Thyroid gland (tissue), 4 donors: Measurements from ENCODE around the gene TUBB6. TPM values are rescaled to one million over a fixed set of nuclear protein-coding genes. Genes with fewer than 3 reads are reported as not detected.

Experiments
- DNase-seq, 2 donors: peaks; one replicate each; pipeline ENCODE4 v3.0.0-alpha.2; 2019
- H3K27ac ChIP-seq, 3 donors: fragments of 200-600 bp; sonication (generic); 1 replicate in 2 of 3; 2 replicates in 1 of 3; pipeline ENCODE4 v1.5.1; 2016 to 2019; ENCODE audit warnings: mild to moderate bottlenecking in 1 of 3, moderate library complexity in 1 of 3
- H3K27me3 ChIP-seq: fragments of 200-600 bp; sonication (generic); one replicate; pipeline ENCODE4 v1.5.1; 2019
- H3K36me3 ChIP-seq, 2 donors: fragments of 200-600 bp; sonication (generic); one replicate each; pipeline ENCODE4 v1.5.1; 2016 to 2019
- H3K4me1 ChIP-seq, 2 donors: fragments of 200-600 bp; sonication (generic); one replicate each; pipeline ENCODE4 v1.5.1; 2017 to 2019
- H3K4me3 ChIP-seq, 3 donors: fragments of 200-600 bp; sonication (generic); replicated peaks in 1 of 3; 1 replicate in 2 of 3; 2 replicates in 1 of 3; pipeline ENCODE4 v1.5.1; 2016; ENCODE audit warnings: mild to moderate bottlenecking in 1 of 3
- H3K9me3 ChIP-seq: fragments of 200-600 bp; sonication (generic); one replicate; pipeline ENCODE4 v1.5.1; 2017
- CTCF ChIP-seq, 6 experiments: fragments of 200-600 bp in 3 of 6; fragments of 450-650 bp in 3 of 6; sonication (generic) in 3 of 6; IDR thresholded peaks; one replicate each; pipeline ENCODE4 v1.5.1; 2016 to 2019; ENCODE audit warnings: antibody characterized with exemption in 6 of 6, mild to moderate bottlenecking in 2 of 6, inconsistent platforms in 1 of 6, moderate library complexity in 1 of 6
- POLR2A ChIP-seq, 2 donors: fragments of 450-650 bp; IDR thresholded peaks; one replicate each; pipeline ENCODE4 v1.6.1; 2017; ENCODE audit warnings: antibody characterized with exemption in 2 of 2, mild to moderate bottlenecking in 2 of 2, moderate library complexity in 1 of 2
- whole genome bisulfite sequencing, 2 donors: methylation state at CpG; one replicate each; pipeline ENCODE4 v1.1.5; 2017; 5-methylcytosine and 5-hydroxymethylcytosine counted together
- intact Hi-C: fragments of 100-400 bp; cut with DNase I; formaldehyde crosslinking; loops from one replicate; pipeline ENCODE4 v1.15.1; 2023
- total RNA-seq, 4 donors: library from RNA; depleted of rRNA; stranded (reverse); fragments of >200 nt; gene quantifications; one replicate each; pipeline ENCODE4 v1.2.3, GENCODE V29; 2016

Gene TUBB6
- total RNA-seq, 4 donors from 2014 or later: 91.9 to 157 (median 124) TPM

DNA sequence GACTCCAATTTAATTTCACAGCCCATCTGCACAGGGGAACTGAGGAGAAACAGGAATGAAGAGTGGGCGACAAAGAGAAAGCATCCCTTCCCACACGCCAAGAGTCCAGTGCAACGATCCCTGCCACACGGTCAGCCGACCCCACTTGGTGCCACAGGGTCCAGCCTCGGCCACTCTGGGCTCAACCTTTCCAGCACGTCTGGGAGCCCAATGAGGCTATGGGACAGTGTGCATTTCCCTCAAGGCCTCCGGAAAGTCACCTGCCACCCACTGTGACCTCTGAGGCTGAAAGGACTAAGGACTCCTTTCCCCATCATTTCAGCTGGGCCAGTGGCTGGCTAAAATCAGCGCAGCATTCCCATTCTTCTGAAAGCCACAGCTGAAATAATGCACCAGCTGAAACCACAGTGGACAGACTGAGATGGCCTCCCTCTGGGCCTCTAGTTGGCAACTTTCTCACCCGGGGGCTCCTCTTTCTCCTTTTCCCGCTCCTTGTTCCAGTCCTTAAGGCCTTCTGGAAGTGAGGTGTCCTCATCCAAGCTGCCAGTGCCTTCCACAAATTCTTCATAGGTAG, 21.2 kb downstream of the TUBB6 start:
- no peaks in the 10 kb centered on the region for H3K9me3 ChIP-seq
- peaks cover 35 to 38% of the 10 kb centered on the region in 2 donors for H3K36me3 ChIP-seq
- WGBS, 2 donors: 93% methylated on average over 11 of the region's 11 CpGs

GRCh38 chr18:12330766-12331165, 22.7 kb downstream of the TUBB6 start:
- no peaks in the 10 kb centered on the region for H3K9me3 ChIP-seq
- intact Hi-C loops: no loop called here
- peaks cover 28% of the 10 kb centered on the region in 2 donors for H3K36me3 ChIP-seq
- DNase-seq: no peak
- peaks cover 15 to 37% of the 10 kb centered on the region in 2 donors for H3K4me1 ChIP-seq
- H3K27ac ChIP-seq: no peak overlapping the region
- no peak overlapping the region for H3K4me3 ChIP-seq
- H3K27me3 ChIP-seq: no peaks in the 10 kb centered on the region
- TF ChIP-seq CTCF (IDR thresholded peaks at IDR 0.05) (no peak), POLR2A (IDR thresholded peaks at IDR 0.05) (no peak)
- 79 to 81% methylated on average over 4 of the region's 4 CpGs for WGBS, 2 donors

More for the DNA sequence above, 21.2 kb downstream of the TUBB6 start:
- DNase-seq: no peak
- Histone ChIP-seq H3K4me3 (no peak overlapping the region), H3K4me1 (peaks cover 4 to 23% of the 10 kb centered on the region in 2 donors), H3K27ac (no peak overlapping the region), H3K27me3 (no peaks in the 10 kb centered on the region)
- no peak for TF ChIP-seq POLR2A (IDR thresholded peaks at IDR 0.05)
- intact Hi-C loops: loop anchor here (5.0 kb wide), 1 partner anchor 38 kb away; no protein-coding TSS in a partner anchor

GRCh38 chr18:12333506-12334290, 25.7 kb downstream of the TUBB6 start:
- H3K36me3 ChIP-seq: peaks cover 19 to 21% of the 10 kb centered on the region in 2 donors
- H3K27me3 ChIP-seq: no peaks in the 10 kb centered on the region
- TF ChIP-seq POLR2A (IDR thresholded peaks at IDR 0.05) (no peak), CTCF (IDR thresholded peaks at IDR 0.05) (no peak)
- peak; percentile 55 to 56 for DNase-seq
- no peaks in the 10 kb centered on the region for H3K9me3 ChIP-seq
- H3K27ac ChIP-seq: peak overlapping the region; percentile 20 to 49 (median 43)
- 71 to 73% methylated on average over 10 of the region's 10 CpGs for WGBS, 2 donors
- no peak overlapping the region for H3K4me3 ChIP-seq
- H3K4me1 ChIP-seq: peaks cover 15 to 33% of the 10 kb centered on the region in 2 donors
- intact Hi-C loops: no loop called here

- peak overlapping the region in 1 of 3 donors; percentile 16 for H3K27ac ChIP-seq
- no peak overlapping the region for H3K4me3 ChIP-seq
- no peak for TF ChIP-seq POLR2A (IDR thresholded peaks at IDR 0.05)
- no peak for TF ChIP-seq CTCF (IDR thresholded peaks at IDR 0.05)
- H3K36me3 ChIP-seq: peaks cover 12 to 14% of the 10 kb centered on the region in 2 donors
- no peaks in the 10 kb centered on the region for H3K27me3 ChIP-seq
- peak; percentile 70 to 72 for DNase-seq
- 49 to 52% methylated on average over 2 of the region's 2 CpGs for WGBS, 2 donors
- H3K4me1 ChIP-seq: peaks cover 15 to 33% of the 10 kb centered on the region in 2 donors
- no peaks in the 10 kb centered on the region for H3K9me3 ChIP-seq
- intact Hi-C loops: no loop called here
These were observed 26.3 kb downstream of the TUBB6 start for GRCh38 chr18:12334366-12334808.

DNA sequence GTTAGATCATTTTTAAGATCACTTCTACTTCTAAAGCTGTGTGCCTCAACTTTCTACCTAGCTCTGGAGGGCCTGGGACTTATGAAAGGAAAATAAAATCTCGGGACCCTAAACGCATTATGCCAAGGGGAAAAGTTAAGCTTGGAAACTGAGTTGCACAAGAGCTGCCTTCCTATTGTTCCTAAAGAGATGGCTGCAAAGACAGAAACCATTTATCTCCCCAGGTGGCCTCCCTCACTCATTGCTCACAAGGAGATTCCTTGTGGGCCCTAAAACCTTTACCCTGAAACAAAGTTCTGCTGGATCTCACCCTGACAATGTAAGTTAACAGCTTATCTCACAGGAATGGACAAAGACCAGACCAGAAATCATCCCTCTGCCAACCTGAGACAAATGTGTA, 26.8 kb downstream of the TUBB6 start:
- Histone ChIP-seq H3K27me3 (no peaks in the 10 kb centered on the region), H3K36me3 (peaks cover 11 to 14% of the 10 kb centered on the region in 2 donors), H3K9me3 (no peaks in the 10 kb centered on the region), H3K27ac (peak overlapping the region in 1 of 3 donors; percentile 16), H3K4me3 (no peak overlapping the region), H3K4me1 (peaks cover 15 to 33% of the 10 kb centered on the region in 2 donors)
- TF ChIP-seq POLR2A (IDR thresholded peaks at IDR 0.05) (no peak), CTCF (IDR thresholded peaks at IDR 0.05) (no peak)
- DNase-seq: no peak
- 57 to 63% methylated on average over 2 of the region's 2 CpGs for WGBS, 2 donors
- intact Hi-C loops: no loop called here
